IPS-18c (cell line): Measurements from ENCODE around the gene DIS3L2.

Experiments used
- H3K4me3 ChIP-seq: 2 replicates; pipeline ENCODE4 v1.7.0; 2013; ENCODE audit warnings: low read depth, mild to moderate bottlenecking, low read length, moderate library complexity; ENCODE audit not compliant: insufficient read depth
- H3K9me3 ChIP-seq: one replicate; pipeline ENCODE4 v1.6.1; 2013; ENCODE audit warnings: mild to moderate bottlenecking, low read length, moderate library complexity; ENCODE audit not compliant: control insufficient read depth, insufficient read depth

DIS3L2 gene

GRCh38 chr2:231985823-231986261 is 24.3 kb downstream of the DIS3L2 start:
- no peaks in the 10 kb centered on the region for H3K9me3 ChIP-seq
- H3K4me3 ChIP-seq = no peak overlapping the region

GRCh38 chr2:231987124-231987727 is 25.7 kb downstream of the DIS3L2 start:
- Histone ChIP-seq H3K4me3 (no peak overlapping the region), H3K9me3 (no peaks in the 10 kb centered on the region)

GRCh38 chr2:231988179-231988866 is 26.8 kb downstream of the DIS3L2 start:
- no peaks in the 10 kb centered on the region for H3K9me3 ChIP-seq
- H3K4me3 ChIP-seq = no peak overlapping the region

- no peaks in the 10 kb centered on the region for H3K9me3 ChIP-seq
These were observed 30.2 kb downstream of the DIS3L2 start for GRCh38 chr2:231991664-231992063.

GRCh38 chr2:231992888-231993287 is 31.4 kb downstream of the DIS3L2 start:
- no peaks in the 10 kb centered on the region for H3K9me3 ChIP-seq

More at GRCh38 chr2:231991664-231992063, 30.2 kb downstream of the DIS3L2 start:
- no peak overlapping the region for H3K4me3 ChIP-seq

GRCh38 chr2:231996797-231997540 is 35.5 kb downstream of the DIS3L2 start:
- no peak overlapping the region for H3K4me3 ChIP-seq
- no peaks in the 10 kb centered on the region for H3K9me3 ChIP-seq

More at GRCh38 chr2:231992888-231993287, 31.4 kb downstream of the DIS3L2 start:
- H3K4me3 ChIP-seq = no peak overlapping the region

GRCh38 chr2:231998046-231998445 is 36.5 kb downstream of the DIS3L2 start:
- Histone ChIP-seq H3K9me3 (no peaks in the 10 kb centered on the region), H3K4me3 (no peak overlapping the region)

- no peak overlapping the region for H3K4me3 ChIP-seq
- H3K9me3 ChIP-seq = no peaks in the 10 kb centered on the region
These were observed 38.9 kb downstream of the DIS3L2 start for GRCh38 chr2:232000439-232000838.

GRCh38 chr2:232001073-232001472 is 39.6 kb downstream of the DIS3L2 start:
- H3K4me3 ChIP-seq = no peak overlapping the region
- H3K9me3 ChIP-seq = no peaks in the 10 kb centered on the region

- Histone ChIP-seq H3K9me3 (no peaks in the 10 kb centered on the region), H3K4me3 (no peak overlapping the region)
These were observed 44.7 kb downstream of the DIS3L2 start for GRCh38 chr2:232006253-232006652.

- no peaks in the 10 kb centered on the region for H3K9me3 ChIP-seq
- H3K4me3 ChIP-seq = no peak overlapping the region; the same call in 1 of the 2 replicates
These were observed 47.6 kb downstream of the DIS3L2 start for GRCh38 chr2:232008907-232009638.

- no peak overlapping the region; the same call in 1 of the 2 replicates for H3K4me3 ChIP-seq
- H3K9me3 ChIP-seq = no peaks in the 10 kb centered on the region
These were observed 48.2 kb downstream of the DIS3L2 start for GRCh38 chr2:232009639-232010274.

- no peak overlapping the region for H3K4me3 ChIP-seq
- H3K9me3 ChIP-seq = no peaks in the 10 kb centered on the region
These were observed 52.3 kb downstream of the DIS3L2 start for GRCh38 chr2:232013701-232014353.

- Histone ChIP-seq H3K4me3 (no peak overlapping the region), H3K9me3 (no peaks in the 10 kb centered on the region)
These were observed 53.2 kb downstream of the DIS3L2 start for GRCh38 chr2:232014681-232015080.

GRCh38 chr2:232018181-232018580 is 56.7 kb downstream of the DIS3L2 start:
- H3K4me3 ChIP-seq = no peak overlapping the region
- H3K9me3 ChIP-seq = no peaks in the 10 kb centered on the region

- no peak overlapping the region for H3K4me3 ChIP-seq
- no peaks in the 10 kb centered on the region for H3K9me3 ChIP-seq
These were observed 61.2 kb downstream of the DIS3L2 start for GRCh38 chr2:232022718-232023117.
